Upper lobe of left lung (tissue), 4 donors: Measurements from ENCODE around the gene PGLYRP4.

Source experiments
- EP300 ChIP-seq, 4 donors: sonication (generic); formaldehyde crosslinking; IDR thresholded peaks; one replicate each; pipeline ENCODE4 v1.5.1; 2017; ENCODE audit warnings: antibody characterized with exemption in 4 of 4, control low read depth in 2 of 4
- POLR2A ChIP-seq, 4 donors: fragments of 450-650 bp; IDR thresholded peaks; one replicate each; pipeline ENCODE4 v1.5.1; 2016 to 2017; ENCODE audit warnings: antibody characterized with exemption in 4 of 4, mild to moderate bottlenecking in 2 of 4
- POLR2AphosphoS5 ChIP-seq, 2 donors: sonication (generic); formaldehyde crosslinking; IDR thresholded peaks; one replicate each; pipeline ENCODE4 v1.5.1; 2017; ENCODE audit warnings: antibody characterized with exemption in 2 of 2
- TF ChIP-seq, protein P1 (sequence below), 6 experiments: fragments of 450-650 bp in 4 of 6; fragments of 200-600 bp in 2 of 6; sonication (generic) in 2 of 6; IDR thresholded peaks; one replicate each; pipeline ENCODE4 v1.5.1; 2016 to 2019; ENCODE audit warnings: antibody characterized with exemption in 6 of 6

DNA sequence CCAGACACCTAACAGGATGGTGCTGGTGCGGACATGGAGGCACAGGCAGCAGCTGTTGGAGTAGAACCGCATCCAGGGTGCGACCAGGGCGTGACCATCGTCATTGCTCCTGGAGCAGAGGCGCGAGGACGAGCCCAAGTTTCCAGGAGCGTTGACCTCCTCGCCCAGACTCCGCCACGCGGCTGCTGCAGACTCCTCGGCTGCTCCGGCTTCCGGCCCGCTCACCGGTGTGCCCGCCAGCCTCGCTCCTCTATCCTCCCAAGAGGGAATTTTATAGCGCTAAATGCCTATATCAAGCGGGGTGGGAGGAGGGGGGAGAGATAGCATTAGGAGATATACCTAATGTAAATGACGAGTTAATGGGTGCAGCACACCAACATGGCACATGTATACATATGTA, 32.1 kb upstream of the PGLYRP4 start:
- TF ChIP-seq, protein P1, sequence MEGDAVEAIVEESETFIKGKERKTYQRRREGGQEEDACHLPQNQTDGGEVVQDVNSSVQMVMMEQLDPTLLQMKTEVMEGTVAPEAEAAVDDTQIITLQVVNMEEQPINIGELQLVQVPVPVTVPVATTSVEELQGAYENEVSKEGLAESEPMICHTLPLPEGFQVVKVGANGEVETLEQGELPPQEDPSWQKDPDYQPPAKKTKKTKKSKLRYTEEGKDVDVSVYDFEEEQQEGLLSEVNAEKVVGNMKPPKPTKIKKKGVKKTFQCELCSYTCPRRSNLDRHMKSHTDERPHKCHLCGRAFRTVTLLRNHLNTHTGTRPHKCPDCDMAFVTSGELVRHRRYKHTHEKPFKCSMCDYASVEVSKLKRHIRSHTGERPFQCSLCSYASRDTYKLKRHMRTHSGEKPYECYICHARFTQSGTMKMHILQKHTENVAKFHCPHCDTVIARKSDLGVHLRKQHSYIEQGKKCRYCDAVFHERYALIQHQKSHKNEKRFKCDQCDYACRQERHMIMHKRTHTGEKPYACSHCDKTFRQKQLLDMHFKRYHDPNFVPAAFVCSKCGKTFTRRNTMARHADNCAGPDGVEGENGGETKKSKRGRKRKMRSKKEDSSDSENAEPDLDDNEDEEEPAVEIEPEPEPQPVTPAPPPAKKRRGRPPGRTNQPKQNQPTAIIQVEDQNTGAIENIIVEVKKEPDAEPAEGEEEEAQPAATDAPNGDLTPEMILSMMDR (IDR thresholded peaks at IDR 0.05): no peak
- TF ChIP-seq POLR2A (IDR thresholded peaks at IDR 0.05) (no peak), POLR2AphosphoS5 (IDR thresholded peaks at IDR 0.05) (no peak), EP300 (IDR thresholded peaks at IDR 0.05) (no peak)
